Kidney capillary endothelial cell (primary cell): Measurements from ENCODE around the gene C7.

ENCODE experiments used
- DNase-seq: peaks from one replicate; pipeline ENCODE4 v3.0.0-alpha.2; 2018; ENCODE audit warnings: low spot score

Gene C7

GRCh38 chr5:40916226-40916625, 6.9 kb downstream of the C7 start:
- DNase-seq: no peak

- no peak for DNase-seq
These were observed 19.7 kb downstream of the C7 start for GRCh38 chr5:40928886-40929448.

- no peak for DNase-seq
These were observed 23.5 kb downstream of the C7 start for GRCh38 chr5:40932766-40933165.

GRCh38 chr5:40937075-40937474, 27.8 kb downstream of the C7 start:
- no peak for DNase-seq

- no peak for DNase-seq
These were observed 30.5 kb downstream of the C7 start for GRCh38 chr5:40939753-40940152.

- DNase-seq: no peak
These were observed 35.8 kb downstream of the C7 start for GRCh38 chr5:40945111-40945510.

GRCh38 chr5:40955313-40955712, 46.0 kb downstream of the C7 start:
- DNase-seq: no peak

GRCh38 chr5:40957048-40957447, 47.8 kb downstream of the C7 start:
- DNase-seq: no peak

GRCh38 chr5:40958811-40959210, 49.5 kb downstream of the C7 start:
- no peak for DNase-seq

- no peak for DNase-seq
These were observed 50.7 kb downstream of the C7 start for GRCh38 chr5:40960037-40960436.

- no peak for DNase-seq
These were observed 53.1 kb downstream of the C7 start for GRCh38 chr5:40962207-40962955.

GRCh38 chr5:40972434-40972833, 63.1 kb downstream of the C7 start:
- no peak for DNase-seq

- no peak for DNase-seq
These were observed 64.2 kb downstream of the C7 start for GRCh38 chr5:40973364-40974004.

- no peak for DNase-seq
These were observed 66.7 kb downstream of the C7 start for GRCh38 chr5:40976041-40976440.

GRCh38 chr5:40976836-40977235, 67.5 kb downstream of the C7 start:
- DNase-seq: no peak

- no peak for DNase-seq
These were observed 72.1 kb downstream of the C7 start for GRCh38 chr5:40981420-40981819.

GRCh38 chr5:40983781-40984180, 74.5 kb downstream of the C7 start:
- no peak for DNase-seq

- no peak for DNase-seq
These were observed 75.6 kb downstream of the C7 start for GRCh38 chr5:40984884-40985283.

- no peak for DNase-seq
These were observed 76.2 kb downstream of the C7 start for GRCh38 chr5:40985501-40985900.

- no peak for DNase-seq
These were observed 77.4 kb downstream of the C7 start for GRCh38 chr5:40986666-40987065.

GRCh38 chr5:40987349-40987748, 78.1 kb downstream of the C7 start:
- DNase-seq: no peak

GRCh38 chr5:40988746-40989510, 79.6 kb downstream of the C7 start:
- no peak for DNase-seq
